ENCODE measurements around the gene FNIP2. TPM values are rescaled to one million over a fixed set of nuclear protein-coding genes. Genes with fewer than 3 reads are reported as not detected.

The FNIP2 gene
- total and polyA plus RNA-seq, 10 of the 15 experiments (the other 5 are each of a cell fraction or from before 2014, with no cell fraction given): 0.03 to 0.38 (median 0.15) TPM

- ChIA-PET POLR2A (no interaction called here), SMC1A (ENCODE audit: uncharacterized antibody, unreplicated experiment) (no interaction called here), RAD21 (ENCODE audit: unreplicated experiment) (no interaction called here), CTCF (no interaction called here)
- Histone ChIP-seq H3K9me3 (replicated peaks; ENCODE audit: control insufficient read depth, insufficient read depth, low read length) (no peaks in the 10 kb centered on the region), H3K27me3 (replicated peaks in 1 of 2; ENCODE audit: control insufficient read depth in 2 of 2, insufficient read depth in 2 of 2, low read length in 1 of 2) (no peaks in the 10 kb centered on the region), H3K9ac (ENCODE audit: control insufficient read depth, insufficient read depth, low read length) (no peak overlapping the region), H3K4me2 (ENCODE audit: control insufficient read depth, insufficient read depth) (no peak overlapping the region), H3K4me3 (no peak overlapping the region), H4K20me1 (ENCODE audit: control insufficient read depth, insufficient read depth) (no peaks in the 10 kb centered on the region), H3K27ac (ENCODE audit: control insufficient read depth, insufficient read depth) (no peak overlapping the region), H3K79me2 (ENCODE audit: control insufficient read depth, insufficient read depth, low read length) (no peaks in the 10 kb centered on the region), H2AFZ (ENCODE audit: control insufficient read depth, low read depth, low read length) (no peak overlapping the region), H3K4me1 (ENCODE audit: control insufficient read depth, insufficient read depth, low read length) (no peaks in the 10 kb centered on the region), H3K36me3 (ENCODE audit: control insufficient read depth in 2 of 2, insufficient read depth in 2 of 2, low read length in 1 of 2) (no peaks in the 10 kb centered on the region)
- intact Hi-C loops (cut with micrococcal nuclease; ENCODE audit: unreplicated experiment) (no loop called here), in situ Hi-C loops (cut with MboI) (no loop called here)
- no peak for FAIRE-seq
- ATAC-seq: no peak
- no peak for DNase-seq (ENCODE audit: low read depth, low spot score)
- no TSS peak for BruUV-seq (replicated peaks)
- TF ChIP-seq HCFC1 (IDR thresholded peaks at IDR 0.05; ENCODE audit: low read length): no peak
- no peak for TF ChIP-seq USF2 (IDR thresholded peaks at IDR 0.05; ENCODE audit: borderline replicate concordance, low read depth, low read length)
- TF ChIP-seq HSF1 (IDR thresholded peaks at IDR 0.05; ENCODE audit: low read depth, low read length): no peak
- TF ChIP-seq MAX (IDR thresholded peaks at IDR 0.05; ENCODE audit: low read depth, low read length): no peak
- no peak for TF ChIP-seq ZBTB40 (IDR thresholded peaks at IDR 0.05; ENCODE audit: borderline replicate concordance)
- TF ChIP-seq MYC (IDR thresholded peaks at IDR 0.05; ENCODE audit: insufficient read depth, insufficient read length, insufficient replicate concordance, low read length, severe bottlenecking): no peak
- TF ChIP-seq BACH1 (IDR thresholded peaks at IDR 0.05; ENCODE audit: borderline replicate concordance): no peak
- WGBS (ENCODE audit: insufficient coverage, insufficient replicate concordance, low lambda C conversion rate, missing lambda C conversion rate): 46% methylated on average over 2 of the region's 2 CpGs
These were observed 171.4 kb downstream of the FNIP2 start for GRCh38 chr4:158940271-158940670.

Data from GM12878 (cell line).